ENCODE results near the gene PRMT5.

Gene PRMT5

DNA sequence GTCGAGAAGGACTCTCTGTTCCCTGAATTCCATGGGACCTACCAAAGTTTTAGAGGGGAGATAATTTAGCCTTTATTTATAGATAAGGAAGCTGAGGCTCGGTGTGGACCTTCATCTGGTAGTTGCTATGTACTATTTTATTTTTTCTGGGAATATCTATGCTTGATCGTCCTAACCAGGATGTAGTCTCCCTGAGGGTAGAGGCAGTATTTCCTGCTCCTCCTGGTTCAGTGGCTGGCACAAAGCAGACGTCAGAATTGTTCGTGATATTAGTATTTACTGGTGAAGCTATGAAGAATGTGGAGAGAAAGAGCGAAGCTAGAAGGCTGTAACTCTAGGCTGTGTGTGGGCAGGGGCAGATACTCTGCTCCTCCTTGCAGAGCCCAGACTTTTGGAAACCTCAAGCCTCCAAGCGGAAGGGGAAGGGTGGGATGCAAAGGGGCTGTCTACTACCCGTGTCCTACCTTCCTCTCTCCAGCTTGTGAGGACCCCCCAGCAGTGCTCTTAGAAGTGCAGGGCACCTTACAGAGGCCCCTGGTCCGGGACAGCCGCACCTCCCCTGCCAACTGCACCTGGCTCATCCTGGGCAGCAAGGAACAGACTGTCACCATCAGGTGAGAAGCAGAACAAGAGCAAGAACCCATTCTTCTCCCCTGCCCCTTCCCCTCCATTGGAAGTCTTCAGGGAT lies 56.2 kb downstream of the PRMT5 start:
- no peak for DNase-seq

DNA sequence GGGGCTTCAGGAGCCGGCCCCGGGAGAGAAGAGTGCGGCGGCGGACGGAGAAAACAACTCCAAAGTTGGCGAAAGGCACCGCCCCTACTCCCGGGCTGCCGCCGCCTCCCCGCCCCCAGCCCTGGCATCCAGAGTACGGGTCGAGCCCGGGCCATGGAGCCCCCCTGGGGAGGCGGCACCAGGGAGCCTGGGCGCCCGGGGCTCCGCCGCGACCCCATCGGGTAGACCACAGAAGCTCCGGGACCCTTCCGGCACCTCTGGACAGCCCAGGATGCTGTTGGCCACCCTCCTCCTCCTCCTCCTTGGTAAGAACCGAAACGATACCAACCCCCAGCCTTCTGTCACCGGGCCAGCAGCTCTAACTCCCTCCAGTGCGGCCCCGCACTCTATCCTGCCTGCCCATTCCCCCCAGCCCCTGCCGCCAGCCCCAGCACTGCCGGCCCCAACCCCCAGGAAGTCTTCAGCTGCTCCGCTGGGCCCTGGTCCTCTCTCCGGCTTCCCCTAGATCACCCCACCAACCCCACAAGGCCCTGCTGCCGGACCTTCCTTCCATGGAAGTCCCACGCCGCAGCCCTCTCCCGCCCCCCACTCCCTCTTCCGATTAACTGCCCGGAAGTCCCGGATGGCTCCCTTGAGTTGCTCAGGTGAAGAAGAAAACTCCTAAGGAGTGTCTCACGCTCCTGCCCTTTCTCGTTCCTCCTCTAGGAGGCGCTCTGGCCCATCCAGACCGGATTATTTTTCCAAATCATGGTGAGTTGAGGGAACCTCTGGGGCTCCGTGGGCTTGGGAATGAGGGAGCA lies 56.9 kb downstream of the PRMT5 start:
- DNase-seq: peak; percentile 81 to 87

DNA sequence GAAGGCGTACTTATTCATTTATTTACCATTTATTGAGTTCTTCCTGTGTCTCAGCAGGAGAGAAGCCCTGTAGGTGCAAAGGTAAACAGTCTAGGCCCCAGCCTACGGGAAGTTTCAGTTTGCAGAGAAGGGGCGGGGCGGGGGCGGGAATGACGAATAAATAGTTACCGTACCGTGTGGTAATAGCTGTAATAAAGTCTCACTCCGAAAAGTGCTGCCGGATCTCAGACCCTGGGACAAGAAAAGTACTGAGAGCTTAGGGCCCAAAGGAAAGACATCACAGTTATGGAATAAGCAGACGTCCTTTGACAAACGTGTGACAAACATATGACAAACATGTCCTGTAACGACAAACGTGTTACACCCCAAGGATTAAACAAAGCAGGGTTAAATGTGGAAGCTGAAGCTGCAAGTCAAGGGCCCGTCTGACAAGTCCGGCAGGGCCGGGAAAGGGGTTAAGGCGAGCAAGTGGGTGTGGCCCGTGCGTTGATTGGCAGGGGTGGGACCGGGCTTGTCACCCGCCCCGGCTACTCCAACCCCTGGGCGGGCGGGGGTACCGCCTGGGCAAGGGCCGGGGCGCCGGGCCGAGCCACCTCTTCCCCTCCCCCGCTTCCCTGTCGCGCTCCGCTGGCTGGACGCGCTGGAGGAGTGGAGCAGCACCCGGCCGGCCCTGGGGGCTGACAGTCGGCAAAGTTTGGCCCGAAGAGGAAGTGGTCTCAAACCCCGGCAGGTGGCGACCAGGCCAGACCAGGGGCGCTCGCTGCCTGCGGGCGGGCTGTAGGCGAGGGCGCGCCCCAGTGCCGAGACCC lies 57.7 kb downstream of the PRMT5 start, which contains the start of gene LRP10:
LRP10 (plus strand) TSS at position 517 of the 809 bp plus-strand sequence. CDS start 564 bp downstream, outside the sequence.
- DNase-seq: peak; percentile 86 to 89

DNA sequence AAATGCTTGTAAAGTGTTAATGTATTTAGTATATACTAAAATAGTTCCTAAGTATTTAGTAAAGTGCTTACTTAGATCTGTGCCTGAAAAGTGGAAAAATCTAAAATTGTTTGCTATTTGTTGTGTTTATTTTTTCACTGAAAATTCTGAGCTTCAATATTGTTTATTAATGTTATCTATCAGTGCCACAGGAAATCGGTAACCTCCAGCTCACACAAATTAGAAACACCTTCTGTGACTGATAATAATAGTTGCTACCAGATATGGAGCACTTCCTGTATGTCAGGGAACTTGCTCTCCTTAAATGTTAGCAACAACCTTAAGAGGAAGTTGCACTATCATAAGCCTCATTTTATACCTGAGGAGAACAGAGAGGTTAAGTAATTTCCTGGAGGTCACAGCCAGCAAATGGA lies 58.4 kb downstream of the PRMT5 start:
- DNase-seq: no peak

Data from activated CD4-positive, alpha-beta T cell treated with anti-CD3 and anti-CD28 coated beads, Interleukin-2, amount 50 U/mL, for 48 hours (primary cell).